PC-3 (cell line): ENCODE data around the gene ARHGEF25. TPM values are rescaled to one million over a fixed set of nuclear protein-coding genes. Genes with fewer than 3 reads are reported as not detected.
"Not testable (repeated sequence)": the region's sequence is repeated elsewhere in the genome, so short reads cannot be mapped to it uniquely, and the experiment has no call there.

Experiments
- ATAC-seq: fragments of 200-7000 bp; cut with Tn5 transposase; 2 replicates; pipeline ENCODE4 v1.9.1; 2020; ENCODE audit warnings: mild to moderate bottlenecking, moderate library complexity
- BruUV-seq: library from RNA; stranded (reverse); fragments of 400-500 nt; replicated peaks from 2 replicates; lab custom pipeline; 2021; lab: Mats Ljungman, UMichigan
- CTCF ChIA-PET: fragments of 300-600 bp; sonication (Branson Sonifier 250); formaldehyde crosslinking; loops from one replicate; lab custom pipeline; 2022; ENCODE audit warnings: antibody characterized with exemption; lab: Charles Lee
- POLR2A ChIA-PET: fragments of 300-600 bp; sonication (Branson Sonifier 250); formaldehyde crosslinking; loops from one replicate; lab custom pipeline; 2022; ENCODE audit warnings: antibody characterized with exemption; ENCODE audit not compliant: unreplicated experiment; lab: Charles Lee
- DNase-seq: peaks from one replicate; pipeline ENCODE4 v3.0.0-alpha.2; 2015
- H2AFZ ChIP-seq: fragments of 300-600 bp; sonication (generic); 2 replicates; pipeline ENCODE4 v1.6.0; 2016; ENCODE audit warnings: antibody characterized with exemption, low read length
- H3F3A ChIP-seq: fragments of 300-600 bp; sonication (generic); one replicate; pipeline ENCODE4 v1.6.0; 2017; ENCODE audit warnings: antibody characterized with exemption, low read length, control low read depth, mild to moderate bottlenecking; ENCODE audit not compliant: unreplicated experiment
- H3K27ac ChIP-seq: fragments of 300-600 bp; sonication (generic); 2 replicates; pipeline ENCODE4 v1.5.1; 2016; ENCODE audit warnings: mild to moderate bottlenecking, low read length
- H3K27me3 ChIP-seq: fragments of 300-600 bp; sonication (generic); 2 replicates; pipeline ENCODE4 v1.6.1; 2016; ENCODE audit warnings: low read length, mixed read lengths
- H3K36me3 ChIP-seq: fragments of 300-600 bp; sonication (generic); 2 replicates; pipeline ENCODE4 v1.6.1; 2016; ENCODE audit warnings: low read depth, mixed run types, low read length, mixed read lengths
- H3K4me1 ChIP-seq: fragments of 300-600 bp; sonication (generic); 2 replicates; pipeline ENCODE4 v1.5.1; 2016; ENCODE audit warnings: low read length; ENCODE audit not compliant: insufficient read depth
- H3K4me2 ChIP-seq: fragments of 300-600 bp; sonication (generic); 2 replicates; pipeline ENCODE4 v1.6.0; 2016; ENCODE audit warnings: low read length
- H3K4me3 ChIP-seq: fragments of 300-600 bp; sonication (generic); 2 replicates; pipeline ENCODE4 v1.5.1; 2016; ENCODE audit warnings: mild to moderate bottlenecking, low read length, mixed read lengths
- H3K79me2 ChIP-seq: fragments of 300-600 bp; sonication (generic); 2 replicates; pipeline ENCODE4 v1.6.1; 2017; ENCODE audit warnings: low read length, mixed read lengths
- H3K9ac ChIP-seq: fragments of 300-600 bp; sonication (generic); 2 replicates; pipeline ENCODE4 v1.6.0; 2016; ENCODE audit warnings: mild to moderate bottlenecking, low read length
- H3K9me2 ChIP-seq: fragments of 300-600 bp; sonication (generic); replicated peaks from 2 replicates; pipeline ENCODE4 v1.6.1; 2016; ENCODE audit warnings: mixed run types, low read length, mixed read lengths
- H3K9me3 ChIP-seq: fragments of 300-600 bp; sonication (generic); 2 replicates; pipeline ENCODE4 v1.6.1; 2016; ENCODE audit warnings: low read length, mixed read lengths
- H4K20me1 ChIP-seq: fragments of 300-600 bp; sonication (generic); 2 replicates; pipeline ENCODE4 v1.6.1; 2016; ENCODE audit warnings: low read length, mixed read lengths
- CTCF ChIP-seq: fragments of 300-600 bp; sonication (generic); conservative IDR thresholded peaks from 2 replicates; pipeline ENCODE4 v1.5.1; 2017; ENCODE audit warnings: antibody characterized with exemption, low read depth, mild to moderate bottlenecking, low read length
- EZH2 ChIP-seq: fragments of 300-600 bp; sonication (generic); IDR thresholded peaks from one replicate; pipeline ENCODE4 v1.6.1; 2017; ENCODE audit warnings: antibody characterized with exemption, mild to moderate bottlenecking, low read length; ENCODE audit not compliant: unreplicated experiment
- EZH2phosphoT487 ChIP-seq: fragments of 300-600 bp; sonication (generic); IDR thresholded peaks from 2 replicates; pipeline ENCODE4 v1.6.1; 2018; ENCODE audit warnings: mild to moderate bottlenecking, antibody characterized with exemption, low read length, borderline replicate concordance
- intact Hi-C: fragments of 100-400 bp; cut with micrococcal nuclease; formaldehyde crosslinking; loops from 2 replicates; pipeline ENCODE4 v1.9.0; 2023
- total RNA-seq: library from RNA; depleted of rRNA; stranded (reverse); fragments of >200 nt; gene quantifications from 2 replicates; pipeline ENCODE4 v1.2.3, GENCODE V29; 2014

ARHGEF25 gene
- total RNA-seq, 1 experiment from 2014 or later = 10.0 TPM

GRCh38 chr12:57632958-57633840 lies 22.0 kb downstream of the ARHGEF25 start, which contains the start of gene B4GALNT1:
B4GALNT1 (minus strand) TSS chr12:57633201; CDS start chr12:57632132, 1,069 bp downstream.
- BruUV-seq = no TSS peak
- POLR2A ChIA-PET = no interaction called here
- peaks cover 17% of the 10 kb centered on the region for H3K4me1 ChIP-seq
- DNase-seq (peak; percentile 79), ATAC-seq (peak; percentile 86)
- H4K20me1 ChIP-seq = no peaks in the 10 kb centered on the region
- intact Hi-C loops = loop anchor here (1.0 kb wide), 1 partner anchor 60 kb away; no protein-coding TSS in a partner anchor
- H3K79me2 ChIP-seq = peaks cover 12% of the 10 kb centered on the region
- peak within 1 kb of the TSS; percentile 99 for H3K4me2 ChIP-seq
- H3K4me3 ChIP-seq = peak within 1 kb of the TSS; percentile 97
- no peaks in the 10 kb centered on the region for H3K9me3 ChIP-seq
- H3K27me3 ChIP-seq = no peaks in the 10 kb centered on the region
- TF ChIP-seq CTCF (peak; percentile 84), EZH2 (no peak), EZH2phosphoT487 (no peak)
- no peak within 1 kb of the TSS for H3K27ac ChIP-seq
- H3K9me2 ChIP-seq = no peaks in the 10 kb centered on the region
- H3K36me3 ChIP-seq = no peaks in the 10 kb centered on the region; the same call in 1 of the 2 replicates
- H3K9ac ChIP-seq = peak within 1 kb of the TSS; percentile 77
- peak within 1 kb of the TSS; percentile 98 for H2AFZ ChIP-seq
- CTCF ChIA-PET = interaction anchor here (1.0 kb wide), 1 partner anchor 50 kb away, joined by 6 read pairs; no protein-coding TSS in a partner anchor
- no peaks in the 10 kb centered on the region for H3F3A ChIP-seq

DNA sequence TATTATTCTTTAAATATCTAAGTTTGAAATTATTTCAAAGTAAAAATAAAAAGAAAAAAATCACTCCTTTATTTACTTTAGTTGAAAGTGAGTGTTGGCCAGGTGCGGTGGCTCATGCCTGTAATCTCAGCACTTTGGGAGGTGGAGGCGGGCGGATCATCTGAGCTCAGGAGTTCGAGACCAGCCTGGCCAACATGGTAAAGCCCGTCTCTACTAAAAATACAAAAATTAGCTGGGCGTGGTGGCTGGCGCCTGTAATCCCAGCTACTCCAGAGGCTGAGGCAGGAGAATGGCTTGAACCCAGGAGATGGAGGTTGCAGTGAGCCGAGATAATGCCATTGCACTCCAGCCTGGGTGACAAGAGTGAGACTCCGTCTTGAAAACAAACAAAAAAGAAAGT lies 25.5 kb downstream of the ARHGEF25 start:
- H3K9me2 ChIP-seq, H2AFZ ChIP-seq, CTCF ChIA-PET, H3K36me3 ChIP-seq, H3K79me2 ChIP-seq, H4K20me1 ChIP-seq, H3K27me3 ChIP-seq, H3K9ac ChIP-seq, H3K9me3 ChIP-seq, DNase-seq, H3K4me2 ChIP-seq, H3K27ac ChIP-seq, ATAC-seq, POLR2A ChIA-PET, H3F3A ChIP-seq, intact Hi-C loops, H3K4me3 ChIP-seq, BruUV-seq: not testable (repeated sequence)
- peaks cover 12% of the 10 kb centered on the region for H3K4me1 ChIP-seq

GRCh38 chr12:57637364-57637763 lies 26.1 kb downstream of the ARHGEF25 start:
- no TSS peak for BruUV-seq

More at GRCh38 chr12:57637364-57637763, 26.1 kb downstream of the ARHGEF25 start:
- no peak for TF ChIP-seq EZH2
- no peak for TF ChIP-seq CTCF
- TF ChIP-seq EZH2phosphoT487 = no peak
- H3K9me3 ChIP-seq = no peaks in the 10 kb centered on the region
- peaks cover 11% of the 10 kb centered on the region for H3K4me1 ChIP-seq
- H3K9me2 ChIP-seq = no peaks in the 10 kb centered on the region
- H3K4me3 ChIP-seq = no peak overlapping the region
- no peak for ATAC-seq
- H3K27ac ChIP-seq = no peak overlapping the region
- no peaks in the 10 kb centered on the region for H3K36me3 ChIP-seq
- no peak overlapping the region for H2AFZ ChIP-seq
- H3K4me2 ChIP-seq = no peak overlapping the region
- no peaks in the 10 kb centered on the region for H4K20me1 ChIP-seq
- intact Hi-C loops = no loop called here
- no peaks in the 10 kb centered on the region for H3F3A ChIP-seq
- no peak overlapping the region for H3K9ac ChIP-seq
- H3K27me3 ChIP-seq = no peaks in the 10 kb centered on the region
- DNase-seq = no peak
- ChIA-PET CTCF (interaction anchor here (0.6 kb wide), 1 partner anchor 76 kb away, joined by 3 read pairs; no protein-coding TSS in a partner anchor), POLR2A (no interaction called here)
- peaks cover under 1% of the 10 kb centered on the region; the same call in 1 of the 2 replicates for H3K79me2 ChIP-seq
